ENCODE measurements around the gene WDR11. TPM values are rescaled to one million over a fixed set of nuclear protein-coding genes. Genes with fewer than 3 reads are reported as not detected.

Gene WDR11
- total and polyA plus RNA-seq, 2 donors: 36.9 to 45.2 TPM

GRCh38 chr10:120819366-120819765, 31.8 kb upstream of the WDR11 start:
- H3K4me1 ChIP-seq (ENCODE audit: control insufficient read depth in 2 of 2, insufficient read depth in 2 of 2, low read length in 2 of 2): no peaks in the 10 kb centered on the region
- H3K36me3 ChIP-seq (ENCODE audit: control insufficient read depth in 2 of 2, insufficient read depth in 2 of 2, low read length in 1 of 2): no peaks in the 10 kb centered on the region
- no peaks in the 10 kb centered on the region for H3K27me3 ChIP-seq (ENCODE audit: control insufficient read depth in 2 of 2, insufficient read depth in 1 of 2, low read length in 1 of 2)
- no peaks in the 10 kb centered on the region for H3K9me3 ChIP-seq (ENCODE audit: control insufficient read depth in 2 of 2, insufficient read depth in 1 of 2, low read length in 1 of 2)
- no peak overlapping the region for H3K4me3 ChIP-seq (ENCODE audit: low read length in 2 of 2)
- 91% methylated on average over 6 of the region's 6 CpGs for WGBS
- no peak overlapping the region for H3K27ac ChIP-seq (ENCODE audit: low read depth in 1 of 2, low read length in 1 of 2)
- DNase-seq (ENCODE audit: low read depth in 6 of 9, low spot score in 9 of 9): no peak

GRCh38 chr10:120823266-120823665, 27.9 kb upstream of the WDR11 start:
- Histone ChIP-seq H3K9me3 (ENCODE audit: control insufficient read depth in 2 of 2, insufficient read depth in 1 of 2, low read length in 1 of 2) (no peaks in the 10 kb centered on the region), H3K27ac (ENCODE audit: low read depth in 1 of 2, low read length in 1 of 2) (no peak overlapping the region), H3K4me1 (ENCODE audit: control insufficient read depth in 2 of 2, insufficient read depth in 2 of 2, low read length in 2 of 2) (no peaks in the 10 kb centered on the region), H3K36me3 (ENCODE audit: control insufficient read depth in 2 of 2, insufficient read depth in 2 of 2, low read length in 1 of 2) (no peaks in the 10 kb centered on the region), H3K27me3 (ENCODE audit: control insufficient read depth in 2 of 2, insufficient read depth in 1 of 2, low read length in 1 of 2) (no peaks in the 10 kb centered on the region), H3K4me3 (ENCODE audit: low read length in 2 of 2) (no peak overlapping the region)
- no peak for DNase-seq (ENCODE audit: low read depth in 6 of 9, low spot score in 9 of 9)
- WGBS: 90% methylated on average over 2 of the region's 2 CpGs

- Histone ChIP-seq H3K27me3 (ENCODE audit: control insufficient read depth in 2 of 2, insufficient read depth in 1 of 2, low read length in 1 of 2) (no peaks in the 10 kb centered on the region), H3K27ac (ENCODE audit: low read depth in 1 of 2, low read length in 1 of 2) (no peak overlapping the region), H3K9me3 (ENCODE audit: control insufficient read depth in 2 of 2, insufficient read depth in 1 of 2, low read length in 1 of 2) (no peaks in the 10 kb centered on the region), H3K4me1 (ENCODE audit: control insufficient read depth in 2 of 2, insufficient read depth in 2 of 2, low read length in 2 of 2) (no peaks in the 10 kb centered on the region), H3K36me3 (ENCODE audit: control insufficient read depth in 2 of 2, insufficient read depth in 2 of 2, low read length in 1 of 2) (no peaks in the 10 kb centered on the region), H3K4me3 (ENCODE audit: low read length in 2 of 2) (no peak overlapping the region)
- peak in 2 of 9 donors; percentile 0 to 12 for DNase-seq (ENCODE audit: low read depth in 6 of 9, low spot score in 9 of 9)
- 68% methylated on average over 9 of the region's 9 CpGs for WGBS
These were observed 26.3 kb upstream of the WDR11 start for GRCh38 chr10:120824881-120825309.

GRCh38 chr10:120825878-120826769, 25.0 kb upstream of the WDR11 start:
- Histone ChIP-seq H3K27ac (ENCODE audit: low read depth in 1 of 2, low read length in 1 of 2) (no peak overlapping the region), H3K36me3 (ENCODE audit: control insufficient read depth in 2 of 2, insufficient read depth in 2 of 2, low read length in 1 of 2) (no peaks in the 10 kb centered on the region), H3K4me1 (ENCODE audit: control insufficient read depth in 2 of 2, insufficient read depth in 2 of 2, low read length in 2 of 2) (no peaks in the 10 kb centered on the region), H3K27me3 (ENCODE audit: control insufficient read depth in 2 of 2, insufficient read depth in 1 of 2, low read length in 1 of 2) (no peaks in the 10 kb centered on the region), H3K4me3 (ENCODE audit: low read length in 2 of 2) (no peak overlapping the region), H3K9me3 (ENCODE audit: control insufficient read depth in 2 of 2, insufficient read depth in 1 of 2, low read length in 1 of 2) (no peaks in the 10 kb centered on the region)
- 76% methylated on average over 3 of the region's 3 CpGs for whole genome bisulfite sequencing
- DNase-seq (ENCODE audit: low read depth in 6 of 9, low spot score in 9 of 9): no peak

GRCh38 chr10:120827251-120827875, 23.8 kb upstream of the WDR11 start:
- no peak for DNase-seq (ENCODE audit: low read depth in 6 of 9, low spot score in 9 of 9)
- H3K27ac ChIP-seq (ENCODE audit: low read depth in 1 of 2, low read length in 1 of 2): no peak overlapping the region
- no peak overlapping the region for H3K4me3 ChIP-seq (ENCODE audit: low read length in 2 of 2)
- no peaks in the 10 kb centered on the region for H3K4me1 ChIP-seq (ENCODE audit: control insufficient read depth in 2 of 2, insufficient read depth in 2 of 2, low read length in 2 of 2)
- H3K36me3 ChIP-seq (ENCODE audit: control insufficient read depth in 2 of 2, insufficient read depth in 2 of 2, low read length in 1 of 2): no peaks in the 10 kb centered on the region
- no peaks in the 10 kb centered on the region for H3K9me3 ChIP-seq (ENCODE audit: control insufficient read depth in 2 of 2, insufficient read depth in 1 of 2, low read length in 1 of 2)
- no peaks in the 10 kb centered on the region for H3K27me3 ChIP-seq (ENCODE audit: control insufficient read depth in 2 of 2, insufficient read depth in 1 of 2, low read length in 1 of 2)
- WGBS: 76% methylated on average over 5 of the region's 5 CpGs

GRCh38 chr10:120828763-120829319, 22.3 kb upstream of the WDR11 start:
- Histone ChIP-seq H3K4me3 (ENCODE audit: low read length in 2 of 2) (no peak overlapping the region), H3K9me3 (ENCODE audit: control insufficient read depth in 2 of 2, insufficient read depth in 1 of 2, low read length in 1 of 2) (no peaks in the 10 kb centered on the region), H3K27ac (ENCODE audit: low read depth in 1 of 2, low read length in 1 of 2) (no peak overlapping the region), H3K36me3 (ENCODE audit: control insufficient read depth in 2 of 2, insufficient read depth in 2 of 2, low read length in 1 of 2) (no peaks in the 10 kb centered on the region), H3K27me3 (ENCODE audit: control insufficient read depth in 2 of 2, insufficient read depth in 1 of 2, low read length in 1 of 2) (no peaks in the 10 kb centered on the region), H3K4me1 (ENCODE audit: control insufficient read depth in 2 of 2, insufficient read depth in 2 of 2, low read length in 2 of 2) (no peaks in the 10 kb centered on the region)
- WGBS: 96% methylated on average over 3 of the region's 3 CpGs
- DNase-seq (ENCODE audit: low read depth in 6 of 9, low spot score in 9 of 9): no peak

- WGBS: 94% methylated on average over 9 of the region's 9 CpGs
- H3K27ac ChIP-seq (ENCODE audit: low read depth in 1 of 2, low read length in 1 of 2): no peak overlapping the region
- H3K4me3 ChIP-seq (ENCODE audit: low read length in 2 of 2): no peak overlapping the region
- no peak for DNase-seq (ENCODE audit: low read depth in 6 of 9, low spot score in 9 of 9)
- no peaks in the 10 kb centered on the region for H3K4me1 ChIP-seq (ENCODE audit: control insufficient read depth in 2 of 2, insufficient read depth in 2 of 2, low read length in 2 of 2)
- H3K36me3 ChIP-seq (ENCODE audit: control insufficient read depth in 2 of 2, insufficient read depth in 2 of 2, low read length in 1 of 2): no peaks in the 10 kb centered on the region
- no peaks in the 10 kb centered on the region for H3K9me3 ChIP-seq (ENCODE audit: control insufficient read depth in 2 of 2, insufficient read depth in 1 of 2, low read length in 1 of 2)
- no peaks in the 10 kb centered on the region for H3K27me3 ChIP-seq (ENCODE audit: control insufficient read depth in 2 of 2, insufficient read depth in 1 of 2, low read length in 1 of 2)
These were observed 19.1 kb upstream of the WDR11 start for GRCh38 chr10:120832106-120832505.

- Histone ChIP-seq H3K27ac (ENCODE audit: low read depth in 1 of 2, low read length in 1 of 2) (no peak overlapping the region), H3K36me3 (ENCODE audit: control insufficient read depth in 2 of 2, insufficient read depth in 2 of 2, low read length in 1 of 2) (no peaks in the 10 kb centered on the region), H3K4me1 (ENCODE audit: control insufficient read depth in 2 of 2, insufficient read depth in 2 of 2, low read length in 2 of 2) (no peaks in the 10 kb centered on the region), H3K4me3 (ENCODE audit: low read length in 2 of 2) (no peak overlapping the region), H3K27me3 (ENCODE audit: control insufficient read depth in 2 of 2, insufficient read depth in 1 of 2, low read length in 1 of 2) (no peaks in the 10 kb centered on the region), H3K9me3 (ENCODE audit: control insufficient read depth in 2 of 2, insufficient read depth in 1 of 2, low read length in 1 of 2) (no peaks in the 10 kb centered on the region)
- DNase-seq (ENCODE audit: low read depth in 6 of 9, low spot score in 9 of 9): no peak
- WGBS: 84% methylated on average over 6 of the region's 6 CpGs
These were observed 17.8 kb upstream of the WDR11 start for GRCh38 chr10:120833222-120833928.

- 65% methylated on average over 2 of the region's 2 CpGs for WGBS
- Histone ChIP-seq H3K9me3 (ENCODE audit: control insufficient read depth in 2 of 2, insufficient read depth in 1 of 2, low read length in 1 of 2) (no peaks in the 10 kb centered on the region), H3K4me1 (ENCODE audit: control insufficient read depth in 2 of 2, insufficient read depth in 2 of 2, low read length in 2 of 2) (no peaks in the 10 kb centered on the region), H3K4me3 (ENCODE audit: low read length in 2 of 2) (no peak overlapping the region), H3K36me3 (ENCODE audit: control insufficient read depth in 2 of 2, insufficient read depth in 2 of 2, low read length in 1 of 2) (no peaks in the 10 kb centered on the region), H3K27me3 (ENCODE audit: control insufficient read depth in 2 of 2, insufficient read depth in 1 of 2, low read length in 1 of 2) (no peaks in the 10 kb centered on the region), H3K27ac (ENCODE audit: low read depth in 1 of 2, low read length in 1 of 2) (no peak overlapping the region)
- no peak for DNase-seq (ENCODE audit: low read depth in 6 of 9, low spot score in 9 of 9)
These were observed 15.6 kb upstream of the WDR11 start for GRCh38 chr10:120835603-120836002.

All from thymus (tissue), 11 donors.